OCI-LY3 (cell line): ENCODE measurements around the gene ABCA2.

Source experiments
- H2AFZ ChIP-seq: fragments of 200-600, 300-600 bp; shearing (Covaris generic); 2 replicates; pipeline ENCODE4 v1.6.0; 2014; ENCODE audit warnings: antibody characterized with exemption, low read depth, low read length
- H3K27ac ChIP-seq: fragments of 200-600, 300-600 bp; sonication (generic); 2 replicates; pipeline ENCODE4 v1.5.1; 2014; ENCODE audit warnings: mild to moderate bottlenecking, low read length, moderate library complexity, mixed read lengths
- H3K27me3 ChIP-seq: fragments of 200-600, 300-600 bp; sonication (generic); 2 replicates; pipeline ENCODE4 v1.6.1; 2014; ENCODE audit warnings: low read depth, low read length, mixed read lengths
- H3K36me3 ChIP-seq: fragments of 200-600, 300-600 bp; sonication (generic); replicated peaks from 2 replicates; pipeline ENCODE3; 2014; ENCODE audit warnings: low read depth, low read length, mixed read lengths
- H3K4me1 ChIP-seq: fragments of 300-600, 200-600 bp; sonication (generic); 2 replicates; pipeline ENCODE4 v1.6.1; 2014; ENCODE audit warnings: low read length, mixed read lengths
- H3K4me2 ChIP-seq: fragments of 200-600, 300-600 bp; sonication (generic); 2 replicates; pipeline ENCODE4 v1.6.1; 2014; ENCODE audit warnings: low read length, mixed read lengths
- H3K4me3 ChIP-seq: fragments of 300-600, 200-600 bp; sonication (generic); 2 replicates; pipeline ENCODE4 v1.5.1; 2014; ENCODE audit warnings: antibody characterized with exemption, mild to moderate bottlenecking, low read length, moderate library complexity
- H3K79me2 ChIP-seq: fragments of 300-600, 200-600 bp; shearing (Covaris generic); 2 replicates; pipeline ENCODE4 v1.6.1; 2014; ENCODE audit warnings: mild to moderate bottlenecking, low read length, mixed read lengths
- H3K9ac ChIP-seq: fragments of 300-600, 200-600 bp; shearing (Covaris generic); 2 replicates; pipeline ENCODE4 v1.6.0; 2014; ENCODE audit warnings: mild to moderate bottlenecking, low read length, moderate library complexity
- H3K9me3 ChIP-seq: fragments of 200-600, 300-600 bp; shearing (Covaris generic); 2 replicates; pipeline ENCODE4 v1.6.1; 2014; ENCODE audit warnings: low read length, mixed read lengths; ENCODE audit not compliant: insufficient read depth
- H4K20me1 ChIP-seq: fragments of 200-600, 300-600 bp; sonication (generic); 2 replicates; pipeline ENCODE4 v1.6.1; 2016; ENCODE audit warnings: low read length, mixed read lengths; ENCODE audit not compliant: insufficient read depth
- CTCF ChIP-seq: fragments of 200-600, 300-600 bp; sonication (generic); IDR thresholded peaks from 2 replicates; pipeline ENCODE4 v1.5.1; 2014; ENCODE audit warnings: antibody characterized with exemption, low read length, low read depth
- EZH2phosphoT487 ChIP-seq: fragments of 200-600 bp; shearing (Covaris generic); IDR thresholded peaks from 2 replicates; pipeline ENCODE4 v1.6.1; 2018; ENCODE audit warnings: antibody characterized with exemption, mixed run types, low read depth

The ABCA2 gene

DNA sequence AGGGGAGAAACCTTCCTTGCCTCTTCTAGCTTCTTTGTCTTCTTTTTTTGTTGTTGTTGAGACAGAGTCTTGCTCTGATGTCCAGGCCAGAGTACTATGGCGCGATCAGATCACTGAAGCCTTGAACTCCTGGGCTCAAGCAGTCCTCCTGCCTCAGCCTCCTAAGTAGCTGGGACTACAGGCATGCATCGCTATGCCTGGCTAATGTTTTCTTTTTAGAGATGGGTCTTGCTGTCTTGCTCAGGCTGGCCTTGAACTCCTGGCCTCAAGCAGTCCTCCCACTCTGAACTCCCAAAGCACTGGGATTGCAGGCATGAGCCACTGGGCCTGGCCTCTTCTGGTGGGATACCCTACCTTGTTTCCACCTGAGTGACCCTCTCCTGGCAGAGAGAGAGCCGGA, 39.2 kb downstream of the ABCA2 start:
- H3K36me3 ChIP-seq = peaks cover 4% of the 10 kb centered on the region
- H3K9me3 ChIP-seq = no peaks in the 10 kb centered on the region
- H3K27ac ChIP-seq = no peak overlapping the region
- H3K9ac ChIP-seq = no peak overlapping the region
- H3K4me2 ChIP-seq = no peak overlapping the region
- peaks cover 7% of the 10 kb centered on the region; the same call in 1 of the 2 replicates for H3K4me1 ChIP-seq
- no peaks in the 10 kb centered on the region for H4K20me1 ChIP-seq
- H3K27me3 ChIP-seq = no peaks in the 10 kb centered on the region
- no peak overlapping the region for H3K4me3 ChIP-seq
- H2AFZ ChIP-seq = no peak overlapping the region
- H3K79me2 ChIP-seq = peaks cover 8% of the 10 kb centered on the region; the same call in 1 of the 2 replicates
- TF ChIP-seq EZH2phosphoT487 (no peak), CTCF (no peak)

GRCh38 chr9:136985853-136986252, 42.2 kb downstream of the ABCA2 start:
- Histone ChIP-seq H3K79me2 (no peaks in the 10 kb centered on the region), H3K9me3 (no peaks in the 10 kb centered on the region), H3K4me3 (no peak overlapping the region), H3K4me1 (no peaks in the 10 kb centered on the region), H3K36me3 (no peaks in the 10 kb centered on the region), H3K9ac (no peak overlapping the region), H2AFZ (no peak overlapping the region), H3K27ac (no peak overlapping the region), H3K27me3 (no peaks in the 10 kb centered on the region), H4K20me1 (no peaks in the 10 kb centered on the region), H3K4me2 (no peak overlapping the region)
- TF ChIP-seq EZH2phosphoT487 = no peak
- no peak for TF ChIP-seq CTCF

GRCh38 chr9:136985027-136985602, 42.9 kb downstream of the ABCA2 start:
- Histone ChIP-seq H4K20me1 (no peaks in the 10 kb centered on the region), H3K4me1 (no peaks in the 10 kb centered on the region), H3K9me3 (no peaks in the 10 kb centered on the region), H3K4me3 (no peak overlapping the region), H3K36me3 (no peaks in the 10 kb centered on the region), H3K27me3 (no peaks in the 10 kb centered on the region), H3K79me2 (no peaks in the 10 kb centered on the region), H3K9ac (no peak overlapping the region), H2AFZ (no peak overlapping the region), H3K27ac (no peak overlapping the region), H3K4me2 (no peak overlapping the region)
- TF ChIP-seq EZH2phosphoT487 (no peak), CTCF (no peak)

- no peak overlapping the region for H3K4me3 ChIP-seq
- no peak overlapping the region for H3K9ac ChIP-seq
- H2AFZ ChIP-seq = no peak overlapping the region
- no peaks in the 10 kb centered on the region for H3K27me3 ChIP-seq
- H4K20me1 ChIP-seq = no peaks in the 10 kb centered on the region
- no peaks in the 10 kb centered on the region for H3K79me2 ChIP-seq
- H3K9me3 ChIP-seq = no peaks in the 10 kb centered on the region
- TF ChIP-seq CTCF (no peak), EZH2phosphoT487 (no peak)
- H3K4me1 ChIP-seq = no peaks in the 10 kb centered on the region
- H3K36me3 ChIP-seq = no peaks in the 10 kb centered on the region
- H3K27ac ChIP-seq = no peak overlapping the region
- no peak overlapping the region for H3K4me2 ChIP-seq
Observed at GRCh38 chr9:136984464-136985026, 43.5 kb downstream of the ABCA2 start.
